Measurements from ENCODE around the gene HHAT. TPM values are rescaled to one million over a fixed set of nuclear protein-coding genes. Genes with fewer than 3 reads are reported as not detected.

HHAT gene
- total RNA-seq, 2 donors from 2014 or later, result 1.2 to 1.5 TPM

- ATAC-seq (replicated peaks in 1 of 2) (no peak), DNase-seq (no peak)
- no peaks in the 10 kb centered on the region for H3K27me3 Mint-ChIP-seq (ENCODE audit: low read depth)
- H3K4me1 Mint-ChIP-seq (ENCODE audit: low read depth), result no peaks in the 10 kb centered on the region
- H3K4me3 Mint-ChIP-seq, result no peak overlapping the region
- H3K27ac Mint-ChIP-seq, result no peak overlapping the region
- no peaks in the 10 kb centered on the region for H3K36me3 Mint-ChIP-seq (ENCODE audit: insufficient read depth in 2 of 2)
- no peaks in the 10 kb centered on the region for H3K9me3 Mint-ChIP-seq
These were observed 374.9 kb downstream of the HHAT start for GRCh38 chr1:210703593-210703992.

- no peak for DNase-seq
- Mint-ChIP-seq H3K4me1 (ENCODE audit: low read depth) (no peaks in the 10 kb centered on the region), H3K9me3 (no peaks in the 10 kb centered on the region), H3K27ac (no peak overlapping the region), H3K27me3 (ENCODE audit: low read depth) (no peaks in the 10 kb centered on the region), H3K36me3 (ENCODE audit: insufficient read depth in 2 of 2) (no peaks in the 10 kb centered on the region), H3K4me3 (no peak overlapping the region)
- no peak for ATAC-seq (replicated peaks in 1 of 2)
These were observed 376.4 kb downstream of the HHAT start for GRCh38 chr1:210705086-210705485.

GRCh38 chr1:210706246-210706645 is 377.5 kb downstream of the HHAT start:
- Mint-ChIP-seq H3K4me3 (no peak overlapping the region), H3K27ac (no peak overlapping the region), H3K4me1 (ENCODE audit: low read depth) (no peaks in the 10 kb centered on the region), H3K9me3 (no peaks in the 10 kb centered on the region), H3K27me3 (ENCODE audit: low read depth) (no peaks in the 10 kb centered on the region), H3K36me3 (ENCODE audit: insufficient read depth in 2 of 2) (no peaks in the 10 kb centered on the region)
- DNase-seq (no peak), ATAC-seq (replicated peaks in 1 of 2) (no peak)

GRCh38 chr1:210707300-210708240 is 378.9 kb downstream of the HHAT start:
- no peak for ATAC-seq (replicated peaks in 1 of 2)
- no peak overlapping the region for H3K4me3 Mint-ChIP-seq
- DNase-seq, result no peak
- no peaks in the 10 kb centered on the region for H3K36me3 Mint-ChIP-seq (ENCODE audit: insufficient read depth in 2 of 2)
- no peaks in the 10 kb centered on the region for H3K27me3 Mint-ChIP-seq (ENCODE audit: low read depth)
- no peak overlapping the region for H3K27ac Mint-ChIP-seq
- no peaks in the 10 kb centered on the region for H3K9me3 Mint-ChIP-seq
- no peaks in the 10 kb centered on the region for H3K4me1 Mint-ChIP-seq (ENCODE audit: low read depth)

GRCh38 chr1:210709701-210710100 is 381.0 kb downstream of the HHAT start:
- DNase-seq, result no peak
- Mint-ChIP-seq H3K27ac (no peak overlapping the region), H3K9me3 (no peaks in the 10 kb centered on the region), H3K4me1 (ENCODE audit: low read depth) (no peaks in the 10 kb centered on the region), H3K27me3 (ENCODE audit: low read depth) (no peaks in the 10 kb centered on the region), H3K4me3 (no peak overlapping the region), H3K36me3 (ENCODE audit: insufficient read depth in 2 of 2) (no peaks in the 10 kb centered on the region)
- no peak for ATAC-seq (replicated peaks in 1 of 2)

GRCh38 chr1:210711825-210712612 is 383.3 kb downstream of the HHAT start:
- no peaks in the 10 kb centered on the region for H3K27me3 Mint-ChIP-seq (ENCODE audit: low read depth)
- H3K36me3 Mint-ChIP-seq (ENCODE audit: insufficient read depth in 2 of 2), result no peaks in the 10 kb centered on the region
- no peak overlapping the region for H3K4me3 Mint-ChIP-seq
- no peak for DNase-seq
- ATAC-seq (replicated peaks in 1 of 2), result no peak
- H3K9me3 Mint-ChIP-seq, result no peaks in the 10 kb centered on the region
- H3K4me1 Mint-ChIP-seq (ENCODE audit: low read depth), result no peaks in the 10 kb centered on the region
- H3K27ac Mint-ChIP-seq, result no peak overlapping the region

GRCh38 chr1:210715072-210715471 is 386.4 kb downstream of the HHAT start:
- Mint-ChIP-seq H3K9me3 (no peaks in the 10 kb centered on the region), H3K27ac (no peak overlapping the region), H3K4me3 (no peak overlapping the region), H3K36me3 (ENCODE audit: insufficient read depth in 2 of 2) (no peaks in the 10 kb centered on the region), H3K4me1 (ENCODE audit: low read depth) (no peaks in the 10 kb centered on the region), H3K27me3 (ENCODE audit: low read depth) (no peaks in the 10 kb centered on the region)
- DNase-seq (no peak), ATAC-seq (replicated peaks in 1 of 2) (no peak)

GRCh38 chr1:210722410-210723081 is 393.8 kb downstream of the HHAT start:
- H3K27me3 Mint-ChIP-seq (ENCODE audit: low read depth), result peaks cover 17% of the 10 kb centered on the region
- DNase-seq (no peak), ATAC-seq (replicated peaks in 1 of 2) (no peak)
- H3K4me1 Mint-ChIP-seq (ENCODE audit: low read depth), result no peaks in the 10 kb centered on the region
- H3K27ac Mint-ChIP-seq, result no peak overlapping the region
- no peaks in the 10 kb centered on the region for H3K9me3 Mint-ChIP-seq
- H3K4me3 Mint-ChIP-seq, result no peak overlapping the region
- no peaks in the 10 kb centered on the region for H3K36me3 Mint-ChIP-seq (ENCODE audit: insufficient read depth in 2 of 2)

GRCh38 chr1:210723646-210724045 is 394.9 kb downstream of the HHAT start:
- no peaks in the 10 kb centered on the region for H3K4me1 Mint-ChIP-seq (ENCODE audit: low read depth)
- ATAC-seq (replicated peaks in 1 of 2) (no peak), DNase-seq (no peak)
- no peak overlapping the region for H3K27ac Mint-ChIP-seq
- H3K9me3 Mint-ChIP-seq, result no peaks in the 10 kb centered on the region
- no peaks in the 10 kb centered on the region for H3K36me3 Mint-ChIP-seq (ENCODE audit: insufficient read depth in 2 of 2)
- H3K4me3 Mint-ChIP-seq, result no peak overlapping the region
- H3K27me3 Mint-ChIP-seq (ENCODE audit: low read depth), result peaks cover 17% of the 10 kb centered on the region

- no peaks in the 10 kb centered on the region for H3K9me3 Mint-ChIP-seq
- DNase-seq (no peak), ATAC-seq (replicated peaks in 1 of 2) (no peak)
- H3K4me1 Mint-ChIP-seq (ENCODE audit: low read depth), result no peaks in the 10 kb centered on the region
- H3K27ac Mint-ChIP-seq, result no peak overlapping the region
- no peaks in the 10 kb centered on the region for H3K36me3 Mint-ChIP-seq (ENCODE audit: insufficient read depth in 2 of 2)
- peaks cover 17% of the 10 kb centered on the region for H3K27me3 Mint-ChIP-seq (ENCODE audit: low read depth)
- H3K4me3 Mint-ChIP-seq, result no peak overlapping the region
These were observed 396.1 kb downstream of the HHAT start for GRCh38 chr1:210724768-210725167.

Other genes with a start within 250 kb of the HHAT start
- not detected for gene SERTAD4, start 96.1 kb upstream of the HHAT start, total RNA-seq